GM12872 (cell line): ENCODE results near the gene MAEL.

Experiments
- TF ChIP-seq, protein P1 (sequence below): IDR thresholded peaks from 3 replicates; pipeline ENCODE4 v1.5.1; 2011; ENCODE audit warnings: low read depth, mild to moderate bottlenecking, low read length, moderate library complexity; ENCODE audit not compliant: insufficient read depth

The MAEL gene

DNA sequence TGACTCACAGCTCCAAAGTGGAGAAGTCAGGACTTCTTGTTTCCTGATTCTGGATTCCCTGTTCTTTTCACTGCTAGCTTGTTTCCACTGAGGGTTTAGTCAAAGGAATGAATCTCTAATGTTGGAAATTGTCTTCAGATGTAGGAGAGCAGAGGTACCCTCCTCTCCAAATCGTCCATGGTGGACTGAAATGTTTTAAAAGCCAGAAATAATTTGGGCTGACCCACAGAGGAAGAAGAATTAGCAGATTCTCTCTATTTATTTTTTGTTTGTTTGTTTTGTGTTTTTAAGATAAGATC is 70.7 kb downstream of the MAEL start:
- TF ChIP-seq, protein P1, sequence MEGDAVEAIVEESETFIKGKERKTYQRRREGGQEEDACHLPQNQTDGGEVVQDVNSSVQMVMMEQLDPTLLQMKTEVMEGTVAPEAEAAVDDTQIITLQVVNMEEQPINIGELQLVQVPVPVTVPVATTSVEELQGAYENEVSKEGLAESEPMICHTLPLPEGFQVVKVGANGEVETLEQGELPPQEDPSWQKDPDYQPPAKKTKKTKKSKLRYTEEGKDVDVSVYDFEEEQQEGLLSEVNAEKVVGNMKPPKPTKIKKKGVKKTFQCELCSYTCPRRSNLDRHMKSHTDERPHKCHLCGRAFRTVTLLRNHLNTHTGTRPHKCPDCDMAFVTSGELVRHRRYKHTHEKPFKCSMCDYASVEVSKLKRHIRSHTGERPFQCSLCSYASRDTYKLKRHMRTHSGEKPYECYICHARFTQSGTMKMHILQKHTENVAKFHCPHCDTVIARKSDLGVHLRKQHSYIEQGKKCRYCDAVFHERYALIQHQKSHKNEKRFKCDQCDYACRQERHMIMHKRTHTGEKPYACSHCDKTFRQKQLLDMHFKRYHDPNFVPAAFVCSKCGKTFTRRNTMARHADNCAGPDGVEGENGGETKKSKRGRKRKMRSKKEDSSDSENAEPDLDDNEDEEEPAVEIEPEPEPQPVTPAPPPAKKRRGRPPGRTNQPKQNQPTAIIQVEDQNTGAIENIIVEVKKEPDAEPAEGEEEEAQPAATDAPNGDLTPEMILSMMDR = no peak

DNA sequence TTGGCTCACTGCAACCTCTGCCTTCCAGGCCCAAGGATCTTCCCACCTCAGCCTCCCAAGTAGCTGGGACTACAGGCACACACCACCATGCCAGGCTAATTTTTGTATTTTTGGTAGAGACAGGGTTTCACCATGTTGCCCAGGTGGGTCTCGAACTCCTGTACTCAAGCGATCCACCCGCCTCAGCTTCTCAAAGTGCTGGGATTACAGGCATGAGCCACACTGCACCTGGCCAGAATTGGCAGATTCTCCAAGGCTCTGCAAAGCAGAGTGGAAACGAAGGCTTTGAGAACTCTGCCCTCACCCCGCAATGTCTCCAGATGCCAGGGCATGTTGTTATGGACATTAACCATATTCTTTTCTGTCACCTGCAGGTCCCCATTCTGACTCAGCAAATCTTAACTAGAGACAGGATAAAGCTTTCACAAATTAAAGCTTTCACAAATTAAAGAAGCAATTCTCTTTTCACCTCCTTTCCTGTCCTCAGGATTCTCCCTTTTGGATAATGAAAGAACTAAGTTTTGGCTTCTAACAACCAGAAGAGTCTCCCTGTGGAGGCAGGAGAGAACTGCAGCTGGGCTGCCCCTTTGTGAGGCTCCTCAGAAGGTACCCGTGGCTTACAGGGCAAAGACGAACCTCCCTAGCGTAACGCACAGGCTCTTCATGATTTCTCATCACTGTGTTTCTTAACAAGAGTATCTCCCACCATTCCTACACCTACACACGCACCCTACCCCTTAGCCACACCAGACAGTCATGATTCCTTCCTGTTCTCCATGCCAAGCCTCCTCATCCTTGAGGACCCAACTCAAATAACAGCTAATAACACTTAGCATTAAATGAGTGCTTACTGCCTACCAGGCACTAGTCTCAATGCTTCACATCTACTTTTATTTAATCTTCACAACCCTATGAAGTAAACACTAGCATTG is 71.3 kb downstream of the MAEL start:
- TF ChIP-seq, protein P1 = peak; percentile 50

DNA sequence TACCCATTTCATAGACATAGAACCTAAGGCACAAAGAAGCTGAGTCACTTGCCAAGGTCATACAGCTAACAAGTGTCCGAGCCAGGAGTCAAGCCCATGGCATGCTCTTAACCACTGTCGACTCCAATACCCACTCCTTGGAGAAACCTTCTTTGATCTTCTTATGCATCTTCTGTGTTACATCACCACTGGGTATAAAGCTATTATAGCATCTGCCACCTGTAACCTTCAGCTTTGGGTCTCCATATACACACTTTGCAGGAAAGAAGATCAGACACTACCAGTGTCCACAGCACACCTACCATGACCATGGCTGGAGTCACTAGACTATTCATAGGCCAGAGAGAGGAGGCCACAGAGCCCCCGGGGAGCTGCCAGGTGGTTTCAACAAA is 72.0 kb downstream of the MAEL start:
- TF ChIP-seq, protein P1 = no peak

DNA sequence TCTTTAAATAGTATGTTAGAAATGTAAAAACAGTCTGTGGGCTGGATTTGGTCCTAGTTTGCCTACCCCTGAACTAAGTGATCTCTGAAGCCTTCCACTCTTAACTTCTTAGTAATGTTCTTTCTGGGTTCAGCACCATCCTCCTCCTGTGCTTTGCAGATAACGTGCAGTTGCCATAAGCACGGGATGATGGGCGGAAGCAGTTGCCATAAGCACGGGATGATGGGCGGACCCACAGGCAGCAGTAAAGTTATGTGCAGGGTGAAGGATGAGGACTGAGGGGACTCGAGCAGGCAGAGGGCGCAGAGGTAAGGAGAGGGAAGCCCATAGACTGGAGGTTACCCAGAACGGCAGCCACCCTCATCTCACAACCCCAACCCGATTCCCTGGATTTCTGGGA is 75.5 kb downstream of the MAEL start:
- TF ChIP-seq, protein P1 = no peak

DNA sequence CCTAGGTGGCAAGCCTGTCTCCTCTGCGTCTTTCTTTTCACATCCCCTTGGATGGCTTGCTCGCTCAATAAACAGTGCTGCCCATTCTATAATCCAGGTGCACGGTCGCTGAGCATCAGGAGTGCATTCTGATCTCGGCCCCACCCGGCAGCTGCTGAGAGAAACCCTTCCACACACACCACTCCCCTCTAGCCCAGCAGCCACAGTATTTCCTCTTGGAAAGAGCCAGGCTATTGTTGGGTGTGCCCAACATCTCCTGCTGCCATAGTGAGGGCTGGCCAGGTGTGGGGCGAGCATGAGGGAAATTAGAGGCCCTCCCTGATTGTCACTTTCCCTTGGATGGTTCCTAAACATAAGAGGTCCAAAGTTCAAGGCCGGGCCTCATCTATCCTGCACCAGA is 76.4 kb downstream of the MAEL start:
- TF ChIP-seq, protein P1 = no peak

DNA sequence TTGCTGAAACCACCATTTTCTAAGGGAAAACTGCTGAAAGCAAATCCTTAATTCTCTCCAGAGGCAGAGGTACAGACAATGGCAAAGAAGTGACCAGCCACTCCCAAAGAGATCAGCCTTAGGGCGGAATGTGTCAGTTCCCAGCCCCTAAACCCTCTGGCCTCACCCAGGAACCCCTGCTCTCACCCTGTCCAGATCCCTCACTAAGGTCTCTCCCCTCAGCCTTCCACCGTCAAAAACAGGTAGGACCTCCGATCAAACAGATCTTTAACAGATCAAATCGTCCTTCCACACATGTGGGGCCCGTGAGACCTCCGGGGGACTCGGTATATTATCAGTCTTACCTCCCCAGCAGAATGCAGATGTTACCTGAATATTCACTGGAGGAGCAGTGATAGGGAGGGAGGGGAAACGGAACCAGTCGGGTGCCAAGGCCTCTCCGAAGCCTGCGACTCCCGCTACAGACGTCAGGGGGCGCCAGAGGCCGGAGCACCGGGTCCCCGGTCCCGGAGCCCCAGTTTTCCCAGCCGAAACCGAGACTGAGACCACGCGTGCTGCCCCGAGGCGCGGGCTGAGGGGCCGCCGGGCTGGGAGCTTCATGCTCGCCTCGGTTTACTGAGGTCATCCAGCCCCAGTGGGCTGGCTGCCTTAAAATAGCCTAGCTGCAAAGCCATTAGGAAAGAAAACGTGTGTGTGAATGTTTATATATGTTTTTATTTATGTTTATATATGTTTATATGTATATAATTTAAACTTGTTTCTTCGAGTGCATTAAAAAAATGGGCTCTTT is 77.4 kb downstream of the MAEL start:
- TF ChIP-seq, protein P1 = peak; percentile 93

DNA sequence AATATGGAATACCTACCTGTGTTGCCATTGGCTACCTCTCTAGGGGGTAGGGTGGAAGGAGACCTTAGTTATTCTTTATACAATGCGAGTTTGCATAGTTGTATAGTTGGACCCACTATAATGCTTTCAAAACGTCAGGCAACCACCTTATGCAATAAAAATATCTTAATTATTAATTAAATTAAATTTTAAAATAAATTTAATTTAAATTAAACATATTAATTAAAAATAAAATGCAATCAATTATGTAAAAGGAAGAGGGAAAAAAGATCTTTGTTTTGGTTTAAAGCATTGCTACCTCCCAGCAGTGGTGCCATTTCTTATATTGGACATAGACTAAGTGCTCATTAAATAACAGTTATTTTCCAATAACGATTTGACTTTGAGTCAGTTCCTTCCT is 78.8 kb downstream of the MAEL start:
- TF ChIP-seq, protein P1 = no peak
